ENCODE measurements around the gene ARPC5L. TPM values are rescaled to one million over a fixed set of nuclear protein-coding genes. Genes with fewer than 3 reads are reported as not detected.

The ARPC5L gene
- total and polyA plus RNA-seq, 2 of the 13 experiments (the other 11 are each of a cell fraction or from before 2014, with no cell fraction given): 29.9 to 33.8 TPM

DNA sequence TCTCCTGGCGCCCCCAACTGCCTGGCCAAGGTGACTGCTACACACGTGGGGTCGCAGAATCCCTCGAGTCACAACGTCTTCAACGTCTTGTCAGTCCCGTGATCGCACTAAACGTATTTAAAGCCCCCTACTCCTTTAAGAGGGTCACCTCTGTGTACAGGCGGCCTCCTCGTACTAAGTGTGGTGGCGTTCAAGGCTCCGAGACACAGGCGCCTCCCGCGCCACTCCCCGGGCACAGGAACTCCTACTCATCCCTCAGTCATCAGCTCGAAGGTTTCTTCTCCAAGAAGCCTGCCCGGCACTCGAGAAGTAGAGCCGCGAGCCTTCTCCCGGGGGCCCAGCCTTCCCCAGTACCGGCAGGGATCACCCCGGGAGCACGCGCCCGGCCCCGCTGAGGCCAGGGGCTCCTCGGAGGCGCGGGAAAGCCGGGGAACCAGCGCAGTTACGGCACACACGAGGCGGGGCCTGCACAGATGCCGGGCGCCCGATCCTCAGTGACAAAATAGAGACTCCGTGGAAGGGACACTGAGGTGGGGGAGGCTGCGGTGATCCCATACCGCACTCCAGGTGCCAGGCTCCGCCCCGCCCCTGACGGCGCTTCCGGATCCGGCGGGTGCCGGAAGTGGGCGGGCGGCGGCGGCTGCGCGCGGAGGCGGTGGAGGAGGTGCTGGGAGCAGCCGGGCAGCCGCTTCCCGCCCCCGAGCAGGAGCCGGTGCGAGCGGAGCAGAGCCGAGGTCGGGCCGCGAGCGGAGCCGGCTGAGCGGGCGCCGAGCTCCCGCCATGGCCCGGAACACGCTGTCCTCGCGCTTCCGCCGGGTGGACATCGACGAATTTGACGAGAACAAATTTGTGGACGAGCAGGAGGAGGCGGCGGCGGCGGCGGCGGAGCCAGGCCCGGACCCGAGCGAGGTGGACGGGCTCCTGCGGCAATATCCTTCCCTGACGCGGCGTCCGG is 6.9 kb downstream of the ARPC5L start (continued):
- TF ChIP-seq SKIL (CRISPR knock-in tag; IDR thresholded peaks at IDR 0.05; ENCODE audit: borderline replicate concordance) (no peak), ZNF629 (CRISPR knock-in tag; conservative IDR thresholded peaks at IDR 0.05) (0 out of 2 replicates have a peak, but pooled peaks have one; percentile 10), MXD3 (CRISPR knock-in tag; IDR thresholded peaks at IDR 0.05) (peak; percentile 23), SNAPC2 (CRISPR knock-in tag; IDR thresholded peaks at IDR 0.05) (0 out of 2 replicates have a peak, but pooled peaks have one; percentile 67), MTF1 (CRISPR knock-in tag; IDR thresholded peaks at IDR 0.05) (no peak), BRCA1 (CRISPR knock-in tag; IDR thresholded peaks at IDR 0.05) (peak; percentile 26; the same call in 1 of the 2 replicates), FOXA3 (CRISPR knock-in tag; IDR thresholded peaks at IDR 0.05) (0 out of 2 replicates have a peak, but pooled peaks have one; percentile 12), GABPA (IDR thresholded peaks at IDR 0.05; ENCODE audit: low read depth, low read length) (peak; percentile 99), GABPA (CRISPR knock-in tag; IDR thresholded peaks at IDR 0.05; ENCODE audit: low read depth) (peak; percentile 89), MBNL3 (CRISPR knock-in tag; conservative IDR thresholded peaks at IDR 0.05) (no peak), HNRNPK (IDR thresholded peaks at IDR 0.05; ENCODE audit: low read depth, low read length, poor library complexity, severe bottlenecking) (no peak), TBP (CRISPR knock-in tag; IDR thresholded peaks at IDR 0.05) (no peak), HNF4A (CRISPR knock-in tag; IDR thresholded peaks at IDR 0.05) (no peak), POLR2AphosphoS5 (IDR thresholded peaks at IDR 0.05; ENCODE audit: low read depth, low read length) (peak; percentile 85), PHF8 (CRISPR knock-in tag; IDR thresholded peaks at IDR 0.05) (peak; percentile 93), TRIM24 (CRISPR knock-in tag; IDR thresholded peaks at IDR 0.05) (no peak), KMT2A (CRISPR knock-in tag; IDR thresholded peaks at IDR 0.05) (peak; percentile 79; the same call in 1 of the 2 replicates)
- TF ChIP-seq, protein P1, sequence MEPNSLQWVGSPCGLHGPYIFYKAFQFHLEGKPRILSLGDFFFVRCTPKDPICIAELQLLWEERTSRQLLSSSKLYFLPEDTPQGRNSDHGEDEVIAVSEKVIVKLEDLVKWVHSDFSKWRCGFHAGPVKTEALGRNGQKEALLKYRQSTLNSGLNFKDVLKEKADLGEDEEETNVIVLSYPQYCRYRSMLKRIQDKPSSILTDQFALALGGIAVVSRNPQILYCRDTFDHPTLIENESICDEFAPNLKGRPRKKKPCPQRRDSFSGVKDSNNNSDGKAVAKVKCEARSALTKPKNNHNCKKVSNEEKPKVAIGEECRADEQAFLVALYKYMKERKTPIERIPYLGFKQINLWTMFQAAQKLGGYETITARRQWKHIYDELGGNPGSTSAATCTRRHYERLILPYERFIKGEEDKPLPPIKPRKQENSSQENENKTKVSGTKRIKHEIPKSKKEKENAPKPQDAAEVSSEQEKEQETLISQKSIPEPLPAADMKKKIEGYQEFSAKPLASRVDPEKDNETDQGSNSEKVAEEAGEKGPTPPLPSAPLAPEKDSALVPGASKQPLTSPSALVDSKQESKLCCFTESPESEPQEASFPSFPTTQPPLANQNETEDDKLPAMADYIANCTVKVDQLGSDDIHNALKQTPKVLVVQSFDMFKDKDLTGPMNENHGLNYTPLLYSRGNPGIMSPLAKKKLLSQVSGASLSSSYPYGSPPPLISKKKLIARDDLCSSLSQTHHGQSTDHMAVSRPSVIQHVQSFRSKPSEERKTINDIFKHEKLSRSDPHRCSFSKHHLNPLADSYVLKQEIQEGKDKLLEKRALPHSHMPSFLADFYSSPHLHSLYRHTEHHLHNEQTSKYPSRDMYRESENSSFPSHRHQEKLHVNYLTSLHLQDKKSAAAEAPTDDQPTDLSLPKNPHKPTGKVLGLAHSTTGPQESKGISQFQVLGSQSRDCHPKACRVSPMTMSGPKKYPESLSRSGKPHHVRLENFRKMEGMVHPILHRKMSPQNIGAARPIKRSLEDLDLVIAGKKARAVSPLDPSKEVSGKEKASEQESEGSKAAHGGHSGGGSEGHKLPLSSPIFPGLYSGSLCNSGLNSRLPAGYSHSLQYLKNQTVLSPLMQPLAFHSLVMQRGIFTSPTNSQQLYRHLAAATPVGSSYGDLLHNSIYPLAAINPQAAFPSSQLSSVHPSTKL (CRISPR knock-in tag; IDR thresholded peaks at IDR 0.05): no peak
- TF ChIP-seq, protein P2, sequence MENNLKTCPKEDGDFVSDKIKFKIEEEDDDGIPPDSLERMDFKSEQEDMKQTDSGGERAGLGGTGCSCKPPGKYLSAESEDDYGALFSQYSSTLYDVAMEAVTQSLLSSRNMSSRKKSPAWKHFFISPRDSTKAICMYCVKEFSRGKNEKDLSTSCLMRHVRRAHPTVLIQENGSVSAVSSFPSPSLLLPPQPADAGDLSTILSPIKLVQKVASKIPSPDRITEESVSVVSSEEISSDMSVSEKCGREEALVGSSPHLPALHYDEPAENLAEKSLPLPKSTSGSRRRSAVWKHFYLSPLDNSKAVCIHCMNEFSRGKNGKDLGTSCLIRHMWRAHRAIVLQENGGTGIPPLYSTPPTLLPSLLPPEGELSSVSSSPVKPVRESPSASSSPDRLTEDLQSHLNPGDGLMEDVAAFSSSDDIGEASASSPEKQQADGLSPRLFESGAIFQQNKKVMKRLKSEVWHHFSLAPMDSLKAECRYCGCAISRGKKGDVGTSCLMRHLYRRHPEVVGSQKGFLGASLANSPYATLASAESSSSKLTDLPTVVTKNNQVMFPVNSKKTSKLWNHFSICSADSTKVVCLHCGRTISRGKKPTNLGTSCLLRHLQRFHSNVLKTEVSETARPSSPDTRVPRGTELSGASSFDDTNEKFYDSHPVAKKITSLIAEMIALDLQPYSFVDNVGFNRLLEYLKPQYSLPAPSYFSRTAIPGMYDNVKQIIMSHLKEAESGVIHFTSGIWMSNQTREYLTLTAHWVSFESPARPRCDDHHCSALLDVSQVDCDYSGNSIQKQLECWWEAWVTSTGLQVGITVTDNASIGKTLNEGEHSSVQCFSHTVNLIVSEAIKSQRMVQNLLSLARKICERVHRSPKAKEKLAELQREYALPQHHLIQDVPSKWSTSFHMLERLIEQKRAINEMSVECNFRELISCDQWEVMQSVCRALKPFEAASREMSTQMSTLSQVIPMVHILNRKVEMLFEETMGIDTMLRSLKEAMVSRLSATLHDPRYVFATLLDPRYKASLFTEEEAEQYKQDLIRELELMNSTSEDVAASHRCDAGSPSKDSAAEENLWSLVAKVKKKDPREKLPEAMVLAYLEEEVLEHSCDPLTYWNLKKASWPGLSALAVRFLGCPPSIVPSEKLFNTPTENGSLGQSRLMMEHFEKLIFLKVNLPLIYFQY (CRISPR knock-in tag; IDR thresholded peaks at IDR 0.05; ENCODE audit: borderline replicate concordance): no peak
